OCI-LY3 (cell line): ENCODE data around the gene HEY2.

Source experiments
- EZH2phosphoT487 ChIP-seq: fragments of 200-600 bp; shearing (Covaris generic); IDR thresholded peaks from 2 replicates; pipeline ENCODE4 v1.6.1; 2018; ENCODE audit warnings: antibody characterized with exemption, mixed run types, low read depth
- TF ChIP-seq, protein P1 (sequence below): fragments of 200-600, 300-600 bp; sonication (generic); IDR thresholded peaks from 2 replicates; pipeline ENCODE4 v1.5.1; 2014; ENCODE audit warnings: antibody characterized with exemption, low read length, low read depth

DNA sequence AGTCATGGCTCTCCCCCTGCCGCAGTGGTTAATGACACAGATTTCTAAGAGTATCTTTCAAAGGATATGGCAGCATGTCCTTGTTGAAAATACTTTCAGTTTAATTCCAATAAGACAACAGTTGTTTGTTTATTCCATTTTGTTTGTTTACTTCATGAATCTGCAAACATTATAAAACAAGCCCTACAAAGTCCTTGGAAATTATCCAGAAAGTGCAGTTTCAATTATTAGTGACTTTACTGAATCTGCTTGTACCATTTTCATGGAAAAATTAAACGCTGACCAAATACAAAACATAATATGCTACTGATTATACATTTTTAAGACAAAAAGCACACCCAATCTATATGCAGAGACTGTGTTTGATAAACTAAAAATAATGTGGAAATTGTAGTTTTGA, 3.3 kb downstream of the HEY2 start:
- TF ChIP-seq, protein P1, sequence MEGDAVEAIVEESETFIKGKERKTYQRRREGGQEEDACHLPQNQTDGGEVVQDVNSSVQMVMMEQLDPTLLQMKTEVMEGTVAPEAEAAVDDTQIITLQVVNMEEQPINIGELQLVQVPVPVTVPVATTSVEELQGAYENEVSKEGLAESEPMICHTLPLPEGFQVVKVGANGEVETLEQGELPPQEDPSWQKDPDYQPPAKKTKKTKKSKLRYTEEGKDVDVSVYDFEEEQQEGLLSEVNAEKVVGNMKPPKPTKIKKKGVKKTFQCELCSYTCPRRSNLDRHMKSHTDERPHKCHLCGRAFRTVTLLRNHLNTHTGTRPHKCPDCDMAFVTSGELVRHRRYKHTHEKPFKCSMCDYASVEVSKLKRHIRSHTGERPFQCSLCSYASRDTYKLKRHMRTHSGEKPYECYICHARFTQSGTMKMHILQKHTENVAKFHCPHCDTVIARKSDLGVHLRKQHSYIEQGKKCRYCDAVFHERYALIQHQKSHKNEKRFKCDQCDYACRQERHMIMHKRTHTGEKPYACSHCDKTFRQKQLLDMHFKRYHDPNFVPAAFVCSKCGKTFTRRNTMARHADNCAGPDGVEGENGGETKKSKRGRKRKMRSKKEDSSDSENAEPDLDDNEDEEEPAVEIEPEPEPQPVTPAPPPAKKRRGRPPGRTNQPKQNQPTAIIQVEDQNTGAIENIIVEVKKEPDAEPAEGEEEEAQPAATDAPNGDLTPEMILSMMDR, result no peak
- no peak for TF ChIP-seq EZH2phosphoT487
